Uterus (tissue), 4 donors: ENCODE measurements around the gene QARS1. TPM values are rescaled to one million over a fixed set of nuclear protein-coding genes. Genes with fewer than 3 reads are reported as not detected.

Experiments
- DNase-seq, 2 donors: peaks; one replicate each; pipeline ENCODE4 v3.0.0-alpha.2; 2019 to 2020
- H3K27ac ChIP-seq, 2 donors: fragments of 200-600 bp; sonication (generic); 1 replicate in 1 of 2; 2 replicates in 1 of 2; pipeline ENCODE4 v1.5.1; 2016 to 2018
- H3K27me3 ChIP-seq, 2 donors: fragments of 200-600 bp; sonication (generic); one replicate each; pipeline ENCODE4 v1.5.1; 2018 to 2019; ENCODE audit warnings: control low read depth in 1 of 2
- H3K36me3 ChIP-seq, 2 donors: fragments of 200-600 bp; sonication (generic); one replicate each; pipeline ENCODE4 v1.5.1; 2019; ENCODE audit warnings: control low read depth in 1 of 2
- H3K4me1 ChIP-seq, 2 donors: fragments of 200-600 bp; sonication (generic); one replicate each; pipeline ENCODE4 v1.5.1; 2018 to 2019; ENCODE audit warnings: control low read depth in 1 of 2
- H3K4me3 ChIP-seq, 2 donors: fragments of 200-600 bp; sonication (generic); 1 replicate in 1 of 2; 2 replicates in 1 of 2; pipeline ENCODE4 v1.5.1; 2018 to 2019; ENCODE audit warnings: mild to moderate bottlenecking in 1 of 2
- H3K9me3 ChIP-seq, 2 donors: fragments of 200-600 bp; sonication (generic); one replicate each; pipeline ENCODE4 v1.5.1; 2019; ENCODE audit warnings: control low read depth in 1 of 2
- POLR2A ChIP-seq, 2 donors: fragments of 450-650 bp; IDR thresholded peaks; one replicate each; pipeline ENCODE4 v1.6.1; 2016; ENCODE audit warnings: antibody characterized with exemption in 2 of 2, mild to moderate bottlenecking in 1 of 2, moderate library complexity in 1 of 2
- intact Hi-C: fragments of 100-400 bp; cut with DNase I; formaldehyde crosslinking; loops from one replicate; pipeline ENCODE4 v1.15.1; 2023; ENCODE audit warnings: low total_unique reads
- total RNA-seq, 4 donors: library from RNA; depleted of rRNA in 3 of 4; stranded (reverse); fragments of >200 nt in 3 of 4; gene quantifications; one replicate each; pipeline versions ENCODE4 v1.1.0 to v1.2.4, GENCODE V29; 2014 to 2023
- TF ChIP-seq, protein P1 (sequence below), 4 experiments: fragments of 200-600 bp in 2 of 4; fragments of 450-650 bp in 2 of 4; sonication (generic) in 2 of 4; IDR thresholded peaks; one replicate each; pipeline ENCODE4 v1.5.1; 2016 to 2019; ENCODE audit warnings: antibody characterized with exemption in 4 of 4, mild to moderate bottlenecking in 2 of 4, moderate library complexity in 1 of 4
- donor health status: DM: yes; HTN: yes; CAD: no.

Gene QARS1
- total RNA-seq, 4 donors from 2014 or later, result 124 to 280 (median 161) TPM

DNA sequence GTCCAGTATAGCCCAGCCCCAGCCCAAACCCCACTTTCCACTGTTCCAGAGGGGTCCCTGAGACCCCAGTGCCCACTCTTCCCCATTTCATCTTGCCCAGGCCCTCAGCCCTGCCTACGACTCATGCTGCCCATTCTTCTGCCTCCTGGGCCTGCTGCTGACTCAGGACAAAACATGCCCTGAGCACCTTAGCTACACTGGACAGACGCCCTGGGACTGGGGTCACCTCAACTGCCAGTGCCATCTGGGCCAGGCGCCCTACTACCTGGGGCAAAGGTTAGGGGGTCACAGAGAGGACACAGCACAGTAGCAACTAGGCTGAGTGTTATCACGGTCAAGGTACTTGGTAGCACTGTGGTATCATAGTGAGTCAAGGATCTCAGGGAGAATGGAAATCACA is 30.9 kb upstream of the QARS1 start:
- no peak for DNase-seq
- Histone ChIP-seq H3K27me3 (no peaks in the 10 kb centered on the region), H3K4me3 (no peak overlapping the region), H3K9me3 (no peaks in the 10 kb centered on the region), H3K36me3 (no peaks in the 10 kb centered on the region), H3K27ac (no peak overlapping the region), H3K4me1 (peaks cover 0 to 12% of the 10 kb centered on the region in 2 donors)
- TF ChIP-seq POLR2A (IDR thresholded peaks at IDR 0.05), result no peak
- TF ChIP-seq, protein P1, sequence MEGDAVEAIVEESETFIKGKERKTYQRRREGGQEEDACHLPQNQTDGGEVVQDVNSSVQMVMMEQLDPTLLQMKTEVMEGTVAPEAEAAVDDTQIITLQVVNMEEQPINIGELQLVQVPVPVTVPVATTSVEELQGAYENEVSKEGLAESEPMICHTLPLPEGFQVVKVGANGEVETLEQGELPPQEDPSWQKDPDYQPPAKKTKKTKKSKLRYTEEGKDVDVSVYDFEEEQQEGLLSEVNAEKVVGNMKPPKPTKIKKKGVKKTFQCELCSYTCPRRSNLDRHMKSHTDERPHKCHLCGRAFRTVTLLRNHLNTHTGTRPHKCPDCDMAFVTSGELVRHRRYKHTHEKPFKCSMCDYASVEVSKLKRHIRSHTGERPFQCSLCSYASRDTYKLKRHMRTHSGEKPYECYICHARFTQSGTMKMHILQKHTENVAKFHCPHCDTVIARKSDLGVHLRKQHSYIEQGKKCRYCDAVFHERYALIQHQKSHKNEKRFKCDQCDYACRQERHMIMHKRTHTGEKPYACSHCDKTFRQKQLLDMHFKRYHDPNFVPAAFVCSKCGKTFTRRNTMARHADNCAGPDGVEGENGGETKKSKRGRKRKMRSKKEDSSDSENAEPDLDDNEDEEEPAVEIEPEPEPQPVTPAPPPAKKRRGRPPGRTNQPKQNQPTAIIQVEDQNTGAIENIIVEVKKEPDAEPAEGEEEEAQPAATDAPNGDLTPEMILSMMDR (IDR thresholded peaks at IDR 0.05), result no peak
- intact Hi-C loops, result no loop called here

DNA sequence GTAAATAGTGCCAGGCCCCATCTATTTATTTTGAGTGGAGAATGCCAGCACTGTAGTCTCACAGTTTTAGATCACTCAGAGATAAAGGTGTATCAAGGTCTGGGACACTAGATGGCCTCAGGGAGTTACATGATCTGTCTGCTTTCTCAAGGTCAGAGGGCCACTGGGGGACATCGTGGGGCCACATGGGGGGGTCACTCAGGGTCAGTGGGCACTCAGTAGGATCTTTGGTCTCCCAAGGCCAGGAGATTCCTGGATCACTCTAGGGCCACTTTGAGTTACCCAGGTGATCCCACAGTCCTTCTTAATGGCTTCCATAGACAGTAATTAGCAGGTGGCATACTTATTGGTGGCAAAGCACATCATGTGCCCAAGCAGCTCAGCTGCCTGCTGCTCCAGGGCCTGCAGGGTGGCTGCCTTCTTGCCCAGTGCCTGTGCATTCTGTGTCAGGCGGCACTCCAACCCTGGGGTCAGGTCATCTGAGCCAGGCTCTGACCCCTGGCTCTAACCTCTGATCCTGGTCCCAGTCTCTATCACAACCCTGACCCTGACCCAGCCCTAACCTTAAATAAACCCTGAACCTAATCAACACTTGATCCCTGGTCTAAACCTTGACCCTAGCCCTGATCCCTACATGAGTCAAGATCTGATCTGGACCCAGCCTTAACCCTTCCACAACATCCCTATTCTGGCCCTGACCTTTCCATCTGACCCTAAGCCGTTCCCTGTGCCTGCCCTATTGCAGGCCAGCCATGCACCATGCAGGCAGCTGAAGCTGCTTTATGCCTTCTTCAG is 30.1 kb upstream of the QARS1 start:
- no peak overlapping the region for H3K4me3 ChIP-seq
- peaks cover 0 to 12% of the 10 kb centered on the region in 2 donors for H3K4me1 ChIP-seq
- no peak for DNase-seq
- no peak for TF ChIP-seq POLR2A (IDR thresholded peaks at IDR 0.05)
- TF ChIP-seq, protein P1 (IDR thresholded peaks at IDR 0.05), result no peak
- H3K27ac ChIP-seq, result peak overlapping the region in 1 of 2 donors; percentile 96
- intact Hi-C loops, result no loop called here
- H3K27me3 ChIP-seq, result no peaks in the 10 kb centered on the region
- no peaks in the 10 kb centered on the region for H3K36me3 ChIP-seq
- H3K9me3 ChIP-seq, result no peaks in the 10 kb centered on the region

DNA sequence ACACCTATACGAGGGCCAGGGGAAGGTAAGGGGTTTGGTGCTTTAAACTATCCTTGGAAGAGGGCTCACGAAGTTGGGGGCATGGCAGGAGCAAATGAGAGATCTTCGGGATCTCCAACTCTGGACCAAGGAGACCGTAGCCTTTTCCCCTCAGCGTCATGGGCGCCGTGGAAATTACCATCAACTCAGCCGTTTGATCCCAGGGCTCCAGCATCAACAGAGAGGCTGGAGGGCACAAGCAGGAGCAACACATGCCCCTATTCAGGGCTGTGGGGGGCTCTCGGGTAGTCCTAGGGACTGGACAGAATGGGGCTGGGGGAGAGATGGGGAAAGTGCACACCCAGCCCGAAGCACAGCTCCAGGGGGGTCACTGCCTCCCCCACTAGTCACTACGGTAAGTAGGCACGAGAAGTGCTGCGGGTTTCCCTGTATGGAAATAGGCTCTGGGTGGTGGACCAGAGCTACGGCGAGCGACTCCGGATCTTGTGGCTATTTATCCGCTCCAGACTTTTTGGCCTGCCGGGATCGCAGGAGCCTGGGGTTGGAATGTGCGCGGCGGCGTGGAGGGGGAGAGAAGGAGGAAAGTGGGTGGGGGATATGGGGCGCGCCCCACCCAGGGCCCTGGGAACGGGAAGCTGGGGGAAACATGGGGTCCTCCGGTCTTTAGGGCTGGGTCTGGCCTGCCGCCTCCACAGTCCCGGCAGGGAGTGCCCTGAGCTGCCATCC is 28.8 kb upstream of the QARS1 start:
- peak overlapping the region; percentile 57 to 75 for H3K4me3 ChIP-seq
- intact Hi-C loops, result no loop called here
- H3K9me3 ChIP-seq, result no peaks in the 10 kb centered on the region
- no peaks in the 10 kb centered on the region for H3K36me3 ChIP-seq
- H3K27me3 ChIP-seq, result no peaks in the 10 kb centered on the region
- DNase-seq, result peak; percentile 87 to 88
- H3K27ac ChIP-seq, result peak overlapping the region; percentile 90 to 96
- peaks cover 0 to 12% of the 10 kb centered on the region in 2 donors for H3K4me1 ChIP-seq
- TF ChIP-seq, protein P1 (IDR thresholded peaks at IDR 0.05), result peak in 2 of 4 experiments; percentile 3 to 38
- TF ChIP-seq POLR2A (IDR thresholded peaks at IDR 0.05), result peak in 1 of 2 donors; percentile 45

DNA sequence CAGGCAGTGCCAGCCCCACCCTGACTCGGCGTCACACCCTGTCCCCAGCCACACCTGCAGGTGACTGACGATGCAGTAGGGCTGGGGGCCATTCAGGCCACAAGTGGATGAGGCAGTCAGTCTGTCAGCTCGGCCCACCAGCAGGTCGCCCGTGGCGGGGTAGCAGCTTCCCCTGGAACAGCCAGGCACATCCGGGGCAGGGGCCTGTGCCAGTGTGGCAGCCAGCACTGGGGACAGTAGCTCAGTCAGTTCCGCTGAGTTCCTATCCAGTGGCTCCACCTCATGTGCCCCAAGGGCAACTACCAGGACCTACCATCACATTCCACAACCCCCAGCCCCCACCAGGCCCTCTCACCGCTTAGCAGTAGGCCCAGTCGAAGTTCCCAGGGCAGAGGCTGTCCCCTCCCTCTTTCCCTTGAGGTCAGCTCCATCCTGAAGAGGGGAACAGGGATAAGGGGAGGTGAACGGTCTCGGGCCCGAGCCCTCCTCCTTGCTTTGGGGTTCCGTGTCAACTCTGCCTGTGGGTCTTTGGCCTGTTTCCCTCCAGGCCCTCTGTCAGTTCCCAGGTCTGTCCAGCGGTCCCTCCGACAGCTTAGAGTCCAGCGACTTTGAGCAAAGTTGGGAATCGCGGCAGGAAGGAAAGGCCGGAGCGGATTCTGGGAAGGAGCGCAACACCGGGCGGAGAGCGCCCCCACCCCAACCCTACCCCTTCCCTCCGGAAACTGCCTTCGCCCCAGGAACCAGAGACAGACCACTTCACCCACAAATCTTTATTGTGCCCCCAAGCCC is 28.1 kb upstream of the QARS1 start, which contains the start of gene LAMB2:
LAMB2 (minus strand) TSS at position 614 of the 789 bp plus-strand sequence; CDS start at position 431, 183 bp downstream.
- peak in 1 of 2 donors; percentile 58 for TF ChIP-seq POLR2A (IDR thresholded peaks at IDR 0.05)
- TF ChIP-seq, protein P1 (IDR thresholded peaks at IDR 0.05), result peak in 3 of 4 experiments; percentile 12 to 27 (median 17)
- Histone ChIP-seq H3K9me3 (no peaks in the 10 kb centered on the region), H3K4me3 (peak within 1 kb of the TSS; percentile 57 to 75), H3K36me3 (no peaks in the 10 kb centered on the region), H3K27ac (peak within 1 kb of the TSS; percentile 90 to 96), H3K4me1 (peaks cover 0 to 12% of the 10 kb centered on the region in 2 donors), H3K27me3 (no peaks in the 10 kb centered on the region)
- intact Hi-C loops, result no loop called here
- peak; percentile 80 to 82 for DNase-seq
